Spleen (tissue), 7 donors: ENCODE results near the gene AFAP1L1.

ENCODE experiments used
- POLR2A ChIP-seq, 3 donors: fragments of 450-650 bp; IDR thresholded peaks; one replicate each; pipeline ENCODE4 v1.5.1; 2017; ENCODE audit warnings: antibody characterized with exemption in 3 of 3, mild to moderate bottlenecking in 1 of 3
- POLR2AphosphoS5 ChIP-seq, 3 donors: sonication (generic); formaldehyde crosslinking; IDR thresholded peaks; one replicate each; pipeline ENCODE4 v1.5.1; 2017; ENCODE audit warnings: antibody characterized with exemption in 3 of 3
- TF ChIP-seq, protein P1 (sequence below), 11 experiments: fragments of 200-600 bp in 7 of 11; fragments of 450-650 bp in 4 of 11; sonication (generic) in 4 of 11; IDR thresholded peaks in 8 of 11; conservative IDR thresholded peaks in 3 of 11; 1 replicate in 7 of 11; 2 replicates in 4 of 11; pipeline versions ENCODE4 v1.4.0 to v1.8.0; 2016 to 2021; ENCODE audit warnings: antibody characterized with exemption in 11 of 11, inconsistent platforms in 4 of 11, mild to moderate bottlenecking in 1 of 11
- donor health status: DM: no; HTN: no; CAD: no; lungs with moderate emphysema.
- donor health status: DM: no; HTN: no; CAD: no.
- donor health status: DM: no; HTN: no; CAD: no.

DNA sequence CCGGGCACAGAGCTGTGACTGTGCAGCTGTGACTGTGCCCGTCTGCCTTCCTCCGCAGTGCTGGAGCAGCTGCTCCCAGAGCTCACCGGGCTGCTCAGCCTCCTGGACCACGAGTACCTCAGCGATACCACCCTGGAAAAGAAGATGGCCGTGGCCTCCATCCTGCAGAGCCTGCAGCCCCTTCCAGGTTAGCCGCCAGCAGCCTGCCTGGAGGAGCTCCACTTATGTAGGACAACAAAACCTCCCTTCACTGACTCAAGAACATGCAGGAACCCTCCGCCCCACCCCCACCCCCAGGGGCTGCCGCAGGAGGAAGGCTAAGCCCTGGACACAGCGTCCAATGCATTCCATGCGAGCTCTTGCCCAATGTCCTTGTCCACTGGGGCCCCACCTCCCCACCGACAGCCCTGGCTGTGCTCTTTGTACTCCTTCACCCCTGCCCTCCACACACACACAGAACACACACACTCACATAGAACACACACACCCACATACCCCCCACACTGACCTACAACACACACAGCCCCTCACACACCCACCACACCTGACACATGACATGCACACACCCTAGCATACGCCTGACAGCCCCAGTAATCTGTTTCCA lies 27.9 kb downstream of the AFAP1L1 start:
- TF ChIP-seq, protein P1, sequence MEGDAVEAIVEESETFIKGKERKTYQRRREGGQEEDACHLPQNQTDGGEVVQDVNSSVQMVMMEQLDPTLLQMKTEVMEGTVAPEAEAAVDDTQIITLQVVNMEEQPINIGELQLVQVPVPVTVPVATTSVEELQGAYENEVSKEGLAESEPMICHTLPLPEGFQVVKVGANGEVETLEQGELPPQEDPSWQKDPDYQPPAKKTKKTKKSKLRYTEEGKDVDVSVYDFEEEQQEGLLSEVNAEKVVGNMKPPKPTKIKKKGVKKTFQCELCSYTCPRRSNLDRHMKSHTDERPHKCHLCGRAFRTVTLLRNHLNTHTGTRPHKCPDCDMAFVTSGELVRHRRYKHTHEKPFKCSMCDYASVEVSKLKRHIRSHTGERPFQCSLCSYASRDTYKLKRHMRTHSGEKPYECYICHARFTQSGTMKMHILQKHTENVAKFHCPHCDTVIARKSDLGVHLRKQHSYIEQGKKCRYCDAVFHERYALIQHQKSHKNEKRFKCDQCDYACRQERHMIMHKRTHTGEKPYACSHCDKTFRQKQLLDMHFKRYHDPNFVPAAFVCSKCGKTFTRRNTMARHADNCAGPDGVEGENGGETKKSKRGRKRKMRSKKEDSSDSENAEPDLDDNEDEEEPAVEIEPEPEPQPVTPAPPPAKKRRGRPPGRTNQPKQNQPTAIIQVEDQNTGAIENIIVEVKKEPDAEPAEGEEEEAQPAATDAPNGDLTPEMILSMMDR (IDR thresholded peaks at IDR 0.05 in 8 of 11, conservative IDR thresholded peaks at IDR 0.05 in 3 of 11), result no peak
- TF ChIP-seq POLR2AphosphoS5 (IDR thresholded peaks at IDR 0.05) (peak in 1 of 3 donors; percentile 49), POLR2A (IDR thresholded peaks at IDR 0.05) (no peak)
